Hepatocyte (in vitro differentiated cells): ENCODE data around the gene CEP83. TPM values are rescaled to one million over a fixed set of nuclear protein-coding genes. Genes with fewer than 3 reads are reported as not detected.
"Not testable (repeated sequence)": the region's sequence is repeated elsewhere in the genome, so short reads cannot be mapped to it uniquely, and the experiment has no call there.

ENCODE experiments used
- DNase-seq: peaks from one replicate; pipeline ENCODE4 v3.0.0-alpha.2; 2016; ENCODE audit warnings: low spot score
- H2AFZ ChIP-seq: fragments of 200-600 bp; sonication (generic); 2 replicates; pipeline ENCODE4 v1.6.0; 2016; ENCODE audit warnings: antibody characterized with exemption, mild to moderate bottlenecking
- H3K27ac ChIP-seq: fragments of 200-600 bp; sonication (generic); 2 replicates; pipeline ENCODE4 v1.5.1; 2016; ENCODE audit warnings: mild to moderate bottlenecking
- H3K27me3 ChIP-seq: fragments of 200-600 bp; sonication (generic); 2 replicates; pipeline ENCODE4 v1.6.1; 2016
- H3K36me3 ChIP-seq: fragments of 200-600 bp; sonication (generic); replicated peaks from 2 replicates; pipeline ENCODE4 v1.5.1; 2016; ENCODE audit warnings: low read depth; ENCODE audit not compliant: insufficient read depth
- H3K4me1 ChIP-seq: fragments of 200-600 bp; sonication (generic); 2 replicates; pipeline ENCODE4 v1.5.1; 2016; ENCODE audit warnings: mild to moderate bottlenecking, moderate library complexity; ENCODE audit not compliant: insufficient read depth
- H3K4me2 ChIP-seq: fragments of 200-600 bp; sonication (generic); 2 replicates; pipeline ENCODE4 v1.6.0; 2016
- H3K4me3 ChIP-seq: fragments of 200-600 bp; sonication (generic); 2 replicates; pipeline ENCODE4 v1.5.1; 2016; ENCODE audit warnings: mild to moderate bottlenecking
- H3K79me2 ChIP-seq: fragments of 200-600 bp; sonication (generic); 2 replicates; pipeline ENCODE4 v1.6.0; 2017; ENCODE audit warnings: mild to moderate bottlenecking
- H3K9me2 ChIP-seq: fragments of 200-600 bp; sonication (generic); replicated peaks from 2 replicates; pipeline ENCODE4 v1.6.0; 2017; ENCODE audit warnings: mild to moderate bottlenecking; ENCODE audit not compliant: insufficient read depth
- H3K9me3 ChIP-seq: fragments of 200-600 bp; sonication (generic); 2 replicates; pipeline ENCODE4 v1.5.1; 2016; ENCODE audit warnings: low read depth, mild to moderate bottlenecking
- H4K20me1 ChIP-seq: fragments of 200-600 bp; sonication (generic); 2 replicates; pipeline ENCODE4 v1.6.0; 2016; ENCODE audit warnings: mild to moderate bottlenecking; ENCODE audit not compliant: insufficient read depth, poor library complexity, severe bottlenecking
- EZH2 ChIP-seq: fragments of 200-600 bp; sonication (generic); IDR thresholded peaks from 2 replicates; pipeline ENCODE4 v1.6.1; 2016; ENCODE audit warnings: antibody characterized with exemption, mild to moderate bottlenecking, borderline replicate concordance
- EZH2phosphoT487 ChIP-seq: fragments of 200-600 bp; sonication (generic); IDR thresholded peaks from one replicate; pipeline ENCODE4 v1.6.1; 2018; ENCODE audit warnings: antibody characterized with exemption, mild to moderate bottlenecking, low read depth, moderate library complexity; ENCODE audit not compliant: unreplicated experiment, severe bottlenecking
- WGBS: methylation state at CpG from one replicate; pipeline ENCODE4 v1.1.6; 2016; ENCODE audit warnings: low lambda C conversion rate; ENCODE audit errors: missing lambda C conversion rate; 5-methylcytosine and 5-hydroxymethylcytosine counted together
- polyA plus RNA-seq: library from polyadenylated mRNA; unstranded; fragments of >200 nt; fragmentation: Nextera tagmentation; extraction: Ambion mirVana; gene quantifications from 2 replicates; pipeline ENCODE4 v1.2.1, GENCODE V29; 2016
- total RNA-seq: library from RNA; depleted of rRNA; stranded (reverse); fragments of >200 nt; gene quantifications from 2 replicates; pipeline ENCODE4 v1.2.3, GENCODE V29; 2014
- TF ChIP-seq, protein P1 (sequence below): fragments of 200-600 bp; sonication (generic); IDR thresholded peaks from 2 replicates; pipeline ENCODE4 v1.5.1; 2016; ENCODE audit warnings: antibody characterized with exemption, mild to moderate bottlenecking; ENCODE audit not compliant: poor library complexity

The CEP83 gene
- total and polyA plus RNA-seq, 2 experiments from 2014 or later, result 3.7 to 20.1 TPM

DNA sequence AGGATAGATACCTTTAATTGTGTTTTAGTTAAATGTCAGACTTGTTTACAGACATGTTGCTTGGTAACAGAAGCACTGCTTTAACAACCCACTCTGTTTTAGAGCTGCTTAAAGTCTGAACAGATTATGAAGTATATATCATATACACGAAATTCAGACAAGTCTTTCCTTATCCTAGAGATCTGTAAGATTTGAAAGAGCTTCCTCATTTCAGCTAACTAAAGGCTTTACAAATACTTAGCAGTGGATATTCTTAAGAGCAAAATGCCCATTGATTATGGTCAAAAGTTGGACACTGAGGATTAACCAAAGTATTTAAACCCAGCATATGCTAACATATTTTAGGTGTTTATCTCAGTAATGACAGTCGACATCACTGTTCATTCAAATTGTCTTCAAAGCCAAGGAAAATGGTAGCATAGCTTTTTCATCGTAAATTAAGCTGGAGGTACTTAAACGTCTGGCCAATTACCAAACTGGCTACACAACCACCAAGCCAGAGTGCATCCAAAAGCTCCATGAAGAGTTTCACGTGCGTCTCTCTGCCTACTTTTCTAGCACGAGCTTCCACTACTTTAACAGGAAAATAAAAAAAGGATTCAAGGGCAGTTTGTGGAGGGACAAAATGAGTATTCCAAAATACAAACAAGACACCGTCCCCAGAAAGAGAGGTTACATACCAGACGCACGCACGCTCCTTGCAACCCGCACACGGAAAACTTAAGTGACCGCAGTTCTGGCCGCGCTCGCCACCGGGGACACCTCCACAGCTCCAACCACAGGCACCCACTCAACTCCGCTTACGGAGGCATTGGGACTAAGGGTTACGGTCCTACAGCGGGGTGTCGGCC lies 565 bp downstream of the CEP83 start:
- DNase-seq, result peak; percentile 15
- H3K4me2 ChIP-seq, result peak overlapping the region; percentile 87
- 1% methylated on average over 23 of the region's 23 CpGs for WGBS
- H3K36me3 ChIP-seq, result no peaks in the 10 kb centered on the region
- H3K9me2 ChIP-seq, result no peaks in the 10 kb centered on the region
- peaks cover 6% of the 10 kb centered on the region for H3K4me1 ChIP-seq
- peak overlapping the region; percentile 91 for H3K27ac ChIP-seq
- TF ChIP-seq, protein P1, sequence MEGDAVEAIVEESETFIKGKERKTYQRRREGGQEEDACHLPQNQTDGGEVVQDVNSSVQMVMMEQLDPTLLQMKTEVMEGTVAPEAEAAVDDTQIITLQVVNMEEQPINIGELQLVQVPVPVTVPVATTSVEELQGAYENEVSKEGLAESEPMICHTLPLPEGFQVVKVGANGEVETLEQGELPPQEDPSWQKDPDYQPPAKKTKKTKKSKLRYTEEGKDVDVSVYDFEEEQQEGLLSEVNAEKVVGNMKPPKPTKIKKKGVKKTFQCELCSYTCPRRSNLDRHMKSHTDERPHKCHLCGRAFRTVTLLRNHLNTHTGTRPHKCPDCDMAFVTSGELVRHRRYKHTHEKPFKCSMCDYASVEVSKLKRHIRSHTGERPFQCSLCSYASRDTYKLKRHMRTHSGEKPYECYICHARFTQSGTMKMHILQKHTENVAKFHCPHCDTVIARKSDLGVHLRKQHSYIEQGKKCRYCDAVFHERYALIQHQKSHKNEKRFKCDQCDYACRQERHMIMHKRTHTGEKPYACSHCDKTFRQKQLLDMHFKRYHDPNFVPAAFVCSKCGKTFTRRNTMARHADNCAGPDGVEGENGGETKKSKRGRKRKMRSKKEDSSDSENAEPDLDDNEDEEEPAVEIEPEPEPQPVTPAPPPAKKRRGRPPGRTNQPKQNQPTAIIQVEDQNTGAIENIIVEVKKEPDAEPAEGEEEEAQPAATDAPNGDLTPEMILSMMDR, result no peak
- TF ChIP-seq EZH2, result no peak
- no peak for TF ChIP-seq EZH2phosphoT487
- H4K20me1 ChIP-seq, result no peaks in the 10 kb centered on the region
- peak overlapping the region; percentile 72 for H2AFZ ChIP-seq
- H3K4me3 ChIP-seq, result peak overlapping the region; percentile 43
- H3K9me3 ChIP-seq, result no peaks in the 10 kb centered on the region
- H3K79me2 ChIP-seq, result peaks cover 21% of the 10 kb centered on the region
- H3K27me3 ChIP-seq, result no peaks in the 10 kb centered on the region

DNA sequence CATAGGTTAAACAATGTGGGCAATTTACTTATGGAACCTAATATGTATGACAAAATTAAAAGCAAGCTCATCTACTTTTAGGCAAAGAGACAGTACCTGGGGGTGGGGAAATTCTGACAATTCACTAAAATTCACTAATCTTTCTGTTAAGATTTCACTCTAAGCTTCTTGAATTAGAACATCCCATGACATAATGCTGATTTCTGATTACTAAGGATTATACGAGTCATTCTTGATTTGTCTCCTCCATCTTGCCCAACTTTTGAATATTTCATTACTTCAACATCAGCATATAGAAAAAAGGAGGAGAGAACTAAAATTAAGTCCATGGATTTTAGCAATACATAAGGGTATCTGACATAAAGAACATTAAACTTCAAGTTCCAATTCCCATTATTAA lies 2.4 kb downstream of the CEP83 start:
- no peaks in the 10 kb centered on the region for H3K9me2 ChIP-seq
- no peaks in the 10 kb centered on the region for H3K36me3 ChIP-seq
- H3K4me2 ChIP-seq, result no peak overlapping the region
- H3K4me1 ChIP-seq, result peaks cover 6% of the 10 kb centered on the region
- peaks cover 21% of the 10 kb centered on the region for H3K79me2 ChIP-seq
- H2AFZ ChIP-seq, result no peak overlapping the region
- H4K20me1 ChIP-seq, result no peaks in the 10 kb centered on the region
- DNase-seq, result no peak
- H3K27ac ChIP-seq, result no peak overlapping the region
- no peaks in the 10 kb centered on the region for H3K27me3 ChIP-seq
- TF ChIP-seq EZH2phosphoT487 (no peak), EZH2 (no peak)
- TF ChIP-seq, protein P1, result no peak
- 96% methylated on average over 1 of the region's 1 CpG for WGBS
- H3K9me3 ChIP-seq, result no peaks in the 10 kb centered on the region
- no peak overlapping the region for H3K4me3 ChIP-seq

DNA sequence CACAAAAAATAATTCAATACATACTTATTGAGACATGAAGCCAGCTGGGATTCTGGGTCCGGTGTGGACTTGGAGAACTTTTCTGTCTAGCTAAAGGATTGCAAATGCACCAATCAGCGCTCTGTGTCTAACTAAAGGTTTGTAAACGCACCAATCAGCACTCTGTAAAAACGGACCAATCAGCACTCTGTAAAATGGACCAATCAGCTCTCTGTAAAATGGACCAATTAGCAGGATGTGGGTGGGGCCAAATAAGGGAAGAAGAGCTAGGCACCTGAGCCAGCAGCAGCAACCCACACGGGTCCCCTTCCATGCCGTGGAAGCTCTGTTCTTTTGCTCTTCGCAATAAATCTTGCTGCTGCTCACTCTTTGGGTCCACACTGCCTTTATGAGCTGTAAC lies 5.3 kb downstream of the CEP83 start:
- not testable (repeated sequence) for H3K4me2 ChIP-seq, H3K9me3 ChIP-seq, H3K27me3 ChIP-seq, H4K20me1 ChIP-seq, H3K4me3 ChIP-seq, H3K36me3 ChIP-seq, H2AFZ ChIP-seq, DNase-seq, H3K9me2 ChIP-seq, H3K4me1 ChIP-seq, H3K27ac ChIP-seq
- peaks cover 32% of the 10 kb centered on the region for H3K79me2 ChIP-seq
- 98% methylated on average over 7 of the region's 7 CpGs for WGBS

DNA sequence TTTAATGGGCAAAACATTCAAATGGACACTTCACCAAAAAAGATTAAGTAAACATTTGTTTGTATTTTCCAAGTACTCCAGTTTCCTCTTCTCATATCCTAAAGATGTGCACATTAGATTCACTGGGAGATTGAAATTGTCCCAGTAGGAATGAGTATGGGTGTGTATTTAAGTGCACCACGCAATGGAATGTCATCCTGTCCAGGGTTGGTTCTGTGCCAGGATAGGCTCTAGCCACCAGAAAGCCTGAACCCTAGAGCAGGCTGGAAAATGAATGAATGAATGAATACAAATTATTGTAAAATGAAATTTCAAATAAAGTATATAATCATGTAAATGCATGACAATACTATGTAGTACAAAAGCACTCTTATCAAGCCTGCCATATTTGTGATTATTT lies 14.0 kb downstream of the CEP83 start:
- Histone ChIP-seq H3K4me3 (no peak overlapping the region), H4K20me1 (no peaks in the 10 kb centered on the region), H3K79me2 (peaks cover 36% of the 10 kb centered on the region), H3K36me3 (no peaks in the 10 kb centered on the region), H3K9me3 (no peaks in the 10 kb centered on the region), H3K9me2 (no peaks in the 10 kb centered on the region), H2AFZ (no peak overlapping the region), H3K4me2 (no peak overlapping the region), H3K4me1 (no peaks in the 10 kb centered on the region), H3K27ac (no peak overlapping the region), H3K27me3 (no peaks in the 10 kb centered on the region)
- 93% methylated on average over 1 of the region's 1 CpG for WGBS
- TF ChIP-seq, protein P1, result no peak
- TF ChIP-seq EZH2 (no peak), EZH2phosphoT487 (no peak)
- no peak for DNase-seq
